CMK (cell line): ENCODE measurements around the gene HIPK3.

ENCODE experiments used
- DNase-seq: peaks from one replicate; pipeline ENCODE4 v3.0.0-alpha.2; 2010; ENCODE audit warnings: low read depth

The HIPK3 gene

GRCh38 chr11:33307984-33308383, 50.8 kb downstream of the HIPK3 start:
- DNase-seq, result no peak

- DNase-seq, result no peak
These were observed 51.9 kb downstream of the HIPK3 start for GRCh38 chr11:33309118-33309517.

- no peak for DNase-seq
These were observed 53.7 kb downstream of the HIPK3 start for GRCh38 chr11:33310720-33311500.

- DNase-seq, result no peak
These were observed 54.5 kb downstream of the HIPK3 start for GRCh38 chr11:33311680-33312079.

GRCh38 chr11:33315822-33316221, 58.6 kb downstream of the HIPK3 start:
- DNase-seq, result no peak

- no peak for DNase-seq
These were observed 60.5 kb downstream of the HIPK3 start for GRCh38 chr11:33317662-33318061.

- peak; percentile 43 for DNase-seq
These were observed 63.0 kb downstream of the HIPK3 start for GRCh38 chr11:33320016-33320813.

GRCh38 chr11:33320814-33321330, 63.7 kb downstream of the HIPK3 start:
- peak; percentile 65 for DNase-seq

- DNase-seq, result no peak
These were observed 64.2 kb downstream of the HIPK3 start for GRCh38 chr11:33321422-33321821.

GRCh38 chr11:33323421-33323820, 66.2 kb downstream of the HIPK3 start:
- DNase-seq, result no peak

- no peak for DNase-seq
These were observed 67.3 kb downstream of the HIPK3 start for GRCh38 chr11:33324302-33324985.

- DNase-seq, result no peak
These were observed 68.3 kb downstream of the HIPK3 start for GRCh38 chr11:33325451-33325850.

GRCh38 chr11:33329705-33330329, 72.6 kb downstream of the HIPK3 start:
- DNase-seq, result peak; percentile 24

GRCh38 chr11:33333816-33334215, 76.6 kb downstream of the HIPK3 start:
- DNase-seq, result no peak

- no peak for DNase-seq
These were observed 77.4 kb downstream of the HIPK3 start for GRCh38 chr11:33334627-33335026.

- no peak for DNase-seq
These were observed 82.1 kb downstream of the HIPK3 start for GRCh38 chr11:33339247-33339646.

- DNase-seq, result no peak
These were observed 87.4 kb downstream of the HIPK3 start for GRCh38 chr11:33344611-33345010.

- DNase-seq, result no peak
These were observed 90.4 kb downstream of the HIPK3 start for GRCh38 chr11:33347490-33348125.

GRCh38 chr11:33350287-33350686, 93.1 kb downstream of the HIPK3 start:
- DNase-seq, result no peak

- no peak for DNase-seq
These were observed 101.1 kb downstream of the HIPK3 start for GRCh38 chr11:33358150-33358831.

- no peak for DNase-seq
These were observed 103.5 kb downstream of the HIPK3 start for GRCh38 chr11:33360642-33361041.
